Fibroblast of lung (primary cell): Measurements from ENCODE around the gene NCOA5.

Experiments used
- EZH2 ChIP-seq: IDR thresholded peaks from 2 replicates; pipeline ENCODE4 v1.5.1; 2012; ENCODE audit warnings: low read length, control low read depth, mild to moderate bottlenecking; ENCODE audit errors: missing control alignments
- TF ChIP-seq, protein P1 (sequence below), 2 donors: IDR thresholded peaks in 1 of 2; conservative IDR thresholded peaks in 1 of 2; 1 replicate in 1 of 2; 2 replicates in 1 of 2; pipeline ENCODE4 v1.5.1; 2011 to 2012; ENCODE audit warnings: low read length in 2 of 2, control low read depth in 1 of 2, inconsistent platforms in 1 of 2, low read depth in 1 of 2, mild to moderate bottlenecking in 1 of 2

DNA sequence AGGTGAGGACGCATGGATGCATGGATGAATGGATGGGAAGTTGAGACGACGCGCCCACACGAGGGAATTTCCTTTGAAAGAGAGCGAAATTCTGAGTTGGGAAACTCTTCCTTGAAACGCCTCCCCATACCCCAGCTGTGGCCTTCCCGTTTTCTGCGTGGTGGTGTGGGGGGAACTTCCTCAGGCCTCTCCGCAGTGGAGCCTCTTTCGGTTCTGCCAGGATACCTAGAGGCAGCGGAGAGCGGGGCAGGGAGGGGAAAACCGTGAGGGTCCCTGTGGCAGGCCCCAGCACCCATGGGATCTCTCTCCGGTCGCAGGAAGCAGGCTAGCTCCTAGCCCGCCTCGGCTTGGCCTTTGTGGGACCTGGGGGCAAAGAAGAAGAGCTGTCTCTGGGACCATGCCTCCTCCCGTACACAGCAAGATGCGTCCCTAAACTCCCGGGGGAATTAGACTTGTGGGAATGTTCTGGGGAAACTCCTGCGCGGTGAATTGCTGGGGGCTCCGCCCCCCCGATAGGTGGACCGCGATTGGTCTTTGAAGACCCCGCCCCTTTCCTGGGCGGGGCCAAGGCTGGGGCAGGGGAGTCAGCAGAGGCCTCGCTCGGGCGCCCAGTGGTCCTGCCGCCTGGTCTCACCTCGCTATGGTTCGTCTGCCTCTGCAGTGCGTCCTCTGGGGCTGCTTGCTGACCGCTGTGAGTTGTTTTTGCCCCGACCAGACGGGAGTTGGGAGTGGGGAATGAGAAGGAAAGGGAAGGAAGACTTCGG lies 28.1 kb upstream of the NCOA5 start, which contains the start of gene CD40:
- TF ChIP-seq, protein P1, sequence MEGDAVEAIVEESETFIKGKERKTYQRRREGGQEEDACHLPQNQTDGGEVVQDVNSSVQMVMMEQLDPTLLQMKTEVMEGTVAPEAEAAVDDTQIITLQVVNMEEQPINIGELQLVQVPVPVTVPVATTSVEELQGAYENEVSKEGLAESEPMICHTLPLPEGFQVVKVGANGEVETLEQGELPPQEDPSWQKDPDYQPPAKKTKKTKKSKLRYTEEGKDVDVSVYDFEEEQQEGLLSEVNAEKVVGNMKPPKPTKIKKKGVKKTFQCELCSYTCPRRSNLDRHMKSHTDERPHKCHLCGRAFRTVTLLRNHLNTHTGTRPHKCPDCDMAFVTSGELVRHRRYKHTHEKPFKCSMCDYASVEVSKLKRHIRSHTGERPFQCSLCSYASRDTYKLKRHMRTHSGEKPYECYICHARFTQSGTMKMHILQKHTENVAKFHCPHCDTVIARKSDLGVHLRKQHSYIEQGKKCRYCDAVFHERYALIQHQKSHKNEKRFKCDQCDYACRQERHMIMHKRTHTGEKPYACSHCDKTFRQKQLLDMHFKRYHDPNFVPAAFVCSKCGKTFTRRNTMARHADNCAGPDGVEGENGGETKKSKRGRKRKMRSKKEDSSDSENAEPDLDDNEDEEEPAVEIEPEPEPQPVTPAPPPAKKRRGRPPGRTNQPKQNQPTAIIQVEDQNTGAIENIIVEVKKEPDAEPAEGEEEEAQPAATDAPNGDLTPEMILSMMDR (conservative IDR thresholded peaks at IDR 0.05 in 1 of 2, IDR thresholded peaks at IDR 0.05 in 1 of 2; ENCODE audit: low read depth in 1 of 2, low read length in 2 of 2) = no peak
- TF ChIP-seq EZH2 = no peak
